Mucosa of descending colon (tissue), 3 donors: ENCODE results near the gene SLC28A1. TPM values are rescaled to one million over a fixed set of nuclear protein-coding genes. Genes with fewer than 3 reads are reported as not detected.
"Not testable (repeated sequence)": the region's sequence is repeated elsewhere in the genome, so short reads cannot be mapped to it uniquely, and the experiment has no call there.

Experiments
- ATAC-seq: fragments of 200-7000 bp; cut with Tn5 transposase; one replicate; pipeline ENCODE4 v1.9.1; 2020; ENCODE audit warnings: mild to moderate bottlenecking, moderate library complexity
- DNase-seq, 3 donors: peaks; one replicate each; pipeline ENCODE4 v3.0.0-alpha.2; 2020
- H3K36me3 ChIP-seq: fragments of 200-600 bp; one replicate; pipeline ENCODE4 v1.8.0; 2021; ENCODE audit warnings: low read depth, mild to moderate bottlenecking
- H3K4me1 ChIP-seq: fragments of 200-600 bp; one replicate; pipeline ENCODE4 v1.8.0; 2021; ENCODE audit warnings: low read depth, mild to moderate bottlenecking
- H3K4me3 ChIP-seq: fragments of 200-600 bp; one replicate; pipeline ENCODE4 v1.8.0; 2021; ENCODE audit warnings: mild to moderate bottlenecking
- H3K9me3 ChIP-seq: fragments of 200-600 bp; one replicate; pipeline ENCODE4 v1.8.0; 2021; ENCODE audit warnings: mild to moderate bottlenecking
- CTCF ChIP-seq: fragments of 200-600 bp; IDR thresholded peaks from one replicate; pipeline ENCODE4 v1.8.0; 2022; ENCODE audit warnings: antibody characterized with exemption, mild to moderate bottlenecking
- intact Hi-C, 2 donors: fragments of 100-400 bp; cut with DNase I in 1 of 2; cut with micrococcal nuclease in 1 of 2; formaldehyde crosslinking; loops; one replicate each; pipeline versions ENCODE4 v1.11.0 to v1.11.1; 2022; cut with DNase I, micrococcal nuclease
- total RNA-seq, 3 donors: library from RNA; stranded (reverse); fragmentation: NEBNext Ultra II Directional in 2 of 3; extraction: Animal tissue kit (Norgen Biotek cat#: 25700) in 2 of 3; gene quantifications; one replicate each; pipeline versions ENCODE4 v1.2.1 to v1.2.4, GENCODE V29; 2021 to 2023
- donor health status: DM: no; HTN: no; CAD: no; lungs with moderate emphysema.
- donor health status: DM: no; HTN: no; CAD: no.
- donor health status: DM: no; HTN: yes; CAD: no.

SLC28A1 gene
- total RNA-seq, 3 donors from 2014 or later: not detected

GRCh38 chr15:84919106-84919667 is 34.7 kb downstream of the SLC28A1 start:
- intact Hi-C loops: no loop called here

DNA sequence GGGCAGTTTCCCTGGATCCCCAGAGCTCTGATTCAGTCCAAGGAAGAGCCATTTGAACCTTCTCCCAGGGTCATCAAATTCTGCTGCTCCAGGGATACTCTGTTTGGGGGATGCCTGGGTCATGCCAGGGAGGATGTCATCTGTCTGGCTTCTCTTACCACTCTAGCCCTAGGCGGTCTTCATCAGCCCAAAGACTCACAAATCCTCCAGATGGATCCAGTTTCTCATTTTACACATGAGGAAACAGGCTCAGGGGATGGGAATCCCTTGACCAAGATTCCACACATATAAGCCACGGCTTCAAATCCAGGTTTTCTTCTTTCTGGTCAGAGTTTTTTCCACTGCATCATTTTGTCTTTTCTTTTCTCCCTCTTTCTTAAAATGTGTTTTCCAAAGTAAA is 36.7 kb downstream of the SLC28A1 start:
- Histone ChIP-seq H3K4me1 (peaks cover 2% of the 10 kb centered on the region), H3K36me3 (no peaks in the 10 kb centered on the region), H3K4me3 (no peak overlapping the region), H3K9me3 (no peaks in the 10 kb centered on the region)
- DNase-seq (no peak), ATAC-seq (no peak)
- no peak for TF ChIP-seq CTCF
- intact Hi-C loops: loop anchor here in 1 of 2 donors (10.0 kb wide), 1 partner anchor 96 kb away; no protein-coding TSS in a partner anchor

More at GRCh38 chr15:84919106-84919667, 34.7 kb downstream of the SLC28A1 start:
- DNase-seq (no peak), ATAC-seq (no peak)
- Histone ChIP-seq H3K4me3 (no peak overlapping the region), H3K4me1 (no peaks in the 10 kb centered on the region), H3K36me3 (no peaks in the 10 kb centered on the region), H3K9me3 (no peaks in the 10 kb centered on the region)
- no peak for TF ChIP-seq CTCF

DNA sequence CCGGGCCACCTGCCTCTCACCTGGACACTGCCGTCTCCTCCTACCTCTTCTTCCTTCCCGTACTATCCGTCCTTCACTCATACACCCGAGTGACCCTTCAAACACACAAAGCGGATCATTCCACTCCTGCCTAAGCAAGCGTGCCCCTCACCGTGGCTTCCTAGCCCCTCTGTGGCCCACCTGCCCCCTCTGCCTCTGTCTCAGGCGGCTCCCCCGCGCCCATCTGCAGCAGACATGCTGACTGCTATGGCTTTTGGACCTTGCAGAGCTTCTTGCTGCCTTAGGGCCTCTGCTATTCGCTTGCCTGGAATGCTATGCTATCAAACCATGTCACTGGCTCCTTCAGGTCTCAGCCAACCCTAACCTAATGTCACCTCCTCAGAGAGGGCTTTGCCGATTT is 38.1 kb downstream of the SLC28A1 start:
- intact Hi-C loops: loop anchor here in 1 of 2 donors (10.0 kb wide), 1 partner anchor 98 kb away; no protein-coding TSS in a partner anchor
- Histone ChIP-seq H3K4me3 (no peak overlapping the region), H3K9me3 (no peaks in the 10 kb centered on the region), H3K4me1 (peaks cover 2% of the 10 kb centered on the region), H3K36me3 (no peaks in the 10 kb centered on the region)
- TF ChIP-seq CTCF: no peak
- ATAC-seq (no peak), DNase-seq (no peak)

DNA sequence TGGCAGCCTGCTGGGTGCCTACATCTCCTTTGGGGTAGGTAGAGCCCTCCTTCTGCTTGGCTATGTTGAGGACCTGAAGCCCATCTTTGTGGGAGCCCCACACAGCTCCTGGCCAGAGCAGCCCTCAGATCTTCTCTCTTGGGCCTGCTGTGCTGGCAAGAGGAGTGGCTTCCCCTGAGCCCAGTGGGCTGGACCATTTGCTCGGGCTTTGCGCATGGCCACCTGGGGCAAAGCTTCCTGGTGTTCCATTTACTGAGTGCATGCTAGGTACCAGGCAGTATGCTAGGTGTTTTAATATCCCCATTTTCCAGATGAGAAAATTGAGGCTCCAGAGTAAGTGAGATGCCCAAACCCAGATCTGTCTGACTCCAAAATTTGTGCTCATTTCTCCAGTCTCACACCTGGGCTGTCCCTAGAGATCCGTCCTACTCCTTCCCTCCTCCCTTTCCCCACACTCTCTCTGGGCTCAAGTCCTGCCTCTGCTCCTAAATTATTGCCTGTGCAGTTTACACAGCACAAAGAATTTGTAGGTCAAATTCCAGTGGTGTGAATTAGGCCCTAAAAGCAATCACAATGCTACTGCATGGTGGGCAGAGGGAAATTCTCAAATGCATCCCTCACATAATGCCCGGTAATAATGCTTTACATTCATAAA is 39.7 kb downstream of the SLC28A1 start:
- intact Hi-C loops: loop anchor here in 1 of 2 donors (10.0 kb wide), 1 partner anchor 99 kb away; no protein-coding TSS in a partner anchor
- Histone ChIP-seq H3K36me3 (no peaks in the 10 kb centered on the region), H3K4me1 (peaks cover 2% of the 10 kb centered on the region), H3K9me3 (no peaks in the 10 kb centered on the region), H3K4me3 (no peak overlapping the region)
- DNase-seq: no peak
- no peak for ATAC-seq
- TF ChIP-seq CTCF: no peak

DNA sequence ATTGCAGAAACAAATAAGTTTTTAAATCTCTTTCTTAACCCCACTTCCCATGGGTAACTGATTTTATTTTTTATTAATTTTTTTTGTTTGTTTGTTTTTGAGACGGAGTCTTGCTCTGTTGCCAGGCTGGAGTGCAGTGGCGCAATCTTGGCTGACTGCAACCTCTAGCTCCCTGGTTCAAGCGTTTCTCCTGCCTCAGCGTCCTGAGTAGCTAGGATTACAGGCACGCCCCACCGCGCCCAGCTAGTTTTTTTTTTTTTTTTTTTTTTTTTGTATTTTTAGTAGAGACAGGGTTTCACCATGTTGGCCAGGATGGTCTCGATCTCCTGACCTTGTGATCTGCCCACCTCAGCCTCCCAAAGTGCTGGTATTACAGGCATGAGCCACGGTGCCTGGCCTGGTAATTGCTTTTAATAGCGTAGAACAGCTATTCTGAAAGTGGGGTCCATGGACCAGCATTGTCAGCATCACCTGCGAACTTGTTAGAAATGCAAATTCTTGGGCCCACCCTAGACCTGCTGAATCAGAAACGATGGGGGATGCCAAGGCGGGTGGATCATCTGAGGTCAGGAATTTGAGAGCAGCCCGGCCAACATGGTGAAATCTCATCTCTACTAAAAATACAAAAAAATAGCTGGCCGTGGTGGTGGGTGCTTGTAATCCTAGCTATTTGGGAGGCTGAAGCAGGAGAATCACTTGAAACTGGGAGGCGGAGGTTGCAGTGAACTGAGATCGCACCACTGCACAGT is 40.5 kb downstream of the SLC28A1 start:
- not testable (repeated sequence) for H3K36me3 ChIP-seq, H3K9me3 ChIP-seq, ATAC-seq, H3K4me1 ChIP-seq, H3K4me3 ChIP-seq
- intact Hi-C loops: loop anchor here in 1 of 2 donors (10.0 kb wide), 1 partner anchor 100 kb away; no protein-coding TSS in a partner anchor
- DNase-seq: peak in 2 of 3 donors; percentile 36 to 43

- intact Hi-C loops: loop anchor here in 1 of 2 donors (10.0 kb wide), 1 partner anchor 101 kb away; no protein-coding TSS in a partner anchor
- no peak overlapping the region for H3K4me3 ChIP-seq
- no peak for DNase-seq
- no peak for TF ChIP-seq CTCF
- H3K9me3 ChIP-seq: no peaks in the 10 kb centered on the region
- H3K36me3 ChIP-seq: no peaks in the 10 kb centered on the region
- H3K4me1 ChIP-seq: peaks cover 12% of the 10 kb centered on the region
- no peak for ATAC-seq
Observed at GRCh38 chr15:84925906-84926305, 41.4 kb downstream of the SLC28A1 start.
